Naive thymus-derived CD4-positive, alpha-beta T cell (primary cell): Measurements from ENCODE around the gene UGT2B28. TPM values are rescaled to one million over a fixed set of nuclear protein-coding genes. Genes with fewer than 3 reads are reported as not detected.
"Not testable (repeated sequence)": the region's sequence is repeated elsewhere in the genome, so short reads cannot be mapped to it uniquely, and the experiment has no call there.

ENCODE experiments used
- ATAC-seq: fragments of 150-1000 bp; cut with Tn5 transposase; 2 replicates; pipeline ENCODE4 v1.10.0; 2021; ENCODE audit warnings: mild to moderate bottlenecking, moderate library complexity
- CTCF ChIA-PET: fragments of 350-600 bp; sonication (Branson Sonifier 250); formaldehyde crosslinking; loops from one replicate; lab custom pipeline; 2021; ENCODE audit warnings: antibody characterized with exemption; lab: Charles Lee
- POLR2A ChIA-PET: fragments of 350-600 bp; sonication (Branson Sonifier 250); formaldehyde crosslinking; loops from one replicate; lab custom pipeline; 2021; ENCODE audit warnings: antibody characterized with exemption, inconsistent platforms; lab: Charles Lee
- DNase-seq, 9 donors: peaks; one replicate each; pipeline versions ENCODE4 v3.0.0 to v3.0.0-alpha.2; 2020 to 2022; ENCODE audit warnings: mixed read lengths in 1 of 9
- H3K27ac ChIP-seq: one replicate; pipeline ENCODE4 v1.7.0; 2013; ENCODE audit warnings: mild to moderate bottlenecking, low read depth, low read length, moderate library complexity
- H3K27me3 ChIP-seq, 2 donors: one replicate each; pipeline ENCODE4 v1.7.0; 2013; ENCODE audit warnings: low read length in 2 of 2, mild to moderate bottlenecking in 2 of 2, moderate library complexity in 2 of 2; ENCODE audit not compliant: control insufficient read depth in 2 of 2, insufficient read depth in 2 of 2
- H3K36me3 ChIP-seq, 3 experiments: 1 replicate in 2 of 3; 2 replicates in 1 of 3; pipeline ENCODE4 v1.7.0; 2013; ENCODE audit warnings: low read length in 3 of 3, mild to moderate bottlenecking in 3 of 3, moderate library complexity in 1 of 3; ENCODE audit not compliant: insufficient read depth in 3 of 3, control insufficient read depth in 2 of 3
- H3K4me1 ChIP-seq, 2 donors: one replicate each; pipeline ENCODE4 v1.7.0; 2013; ENCODE audit warnings: low read length in 2 of 2, mild to moderate bottlenecking in 2 of 2, moderate library complexity in 1 of 2; ENCODE audit not compliant: control insufficient read depth in 2 of 2, insufficient read depth in 2 of 2
- H3K4me3 ChIP-seq: 2 replicates; pipeline ENCODE4 v1.7.0; 2013; ENCODE audit warnings: mild to moderate bottlenecking, low read length
- H3K9me3 ChIP-seq, 3 experiments: 1 replicate in 2 of 3; 2 replicates in 1 of 3; pipeline ENCODE4 v1.7.0; 2013; ENCODE audit warnings: low read length in 3 of 3; ENCODE audit not compliant: control insufficient read depth in 2 of 3
- H3K27ac Mint-ChIP-seq, 9 donors: one replicate each; pipeline ENCODE4 v1.8.0; 2020 to 2022; ENCODE audit warnings: mixed read lengths in 9 of 9, mild to moderate bottlenecking in 8 of 9, moderate library complexity in 5 of 9, inconsistent platforms in 2 of 9
- H3K27me3 Mint-ChIP-seq, 5 donors: one replicate each; pipeline ENCODE4 v1.8.0; 2021 to 2022; ENCODE audit warnings: mixed read lengths in 5 of 5, mild to moderate bottlenecking in 1 of 5
- H3K36me3 Mint-ChIP-seq, 5 donors: one replicate each; pipeline ENCODE4 v1.8.0; 2020 to 2022; ENCODE audit warnings: mixed read lengths in 5 of 5, mild to moderate bottlenecking in 3 of 5, inconsistent platforms in 1 of 5
- H3K4me1 Mint-ChIP-seq, 7 donors: one replicate each; pipeline ENCODE4 v1.8.0; 2020 to 2022; ENCODE audit warnings: mixed read lengths in 7 of 7, mild to moderate bottlenecking in 3 of 7, inconsistent platforms in 1 of 7
- H3K4me3 Mint-ChIP-seq, 10 donors: one replicate each; pipeline ENCODE4 v1.8.0; 2020 to 2022; ENCODE audit warnings: mild to moderate bottlenecking in 10 of 10, mixed read lengths in 10 of 10, moderate library complexity in 6 of 10, inconsistent platforms in 2 of 10
- H3K9me3 Mint-ChIP-seq, 11 donors: one replicate each; pipeline ENCODE4 v1.8.0; 2020 to 2022; ENCODE audit warnings: mixed read lengths in 11 of 11, mild to moderate bottlenecking in 4 of 11, inconsistent platforms in 1 of 11, moderate library complexity in 1 of 11
- intact Hi-C, 2 donors: fragments of 100-400 bp; cut with micrococcal nuclease; formaldehyde crosslinking; loops; one replicate each; pipeline ENCODE4 v1.15.1; 2023
- polyA plus RNA-seq, 2 donors: library from polyadenylated mRNA; unstranded; fragments of 300-500 nt; fragmentation: Illumina TruSeq; gene quantifications; one replicate each; pipeline ENCODE4 v1.2.3, GENCODE V29; 2021
- total RNA-seq, 6 experiments: library from RNA in 5 of 6; stranded (reverse) in 5 of 6; gene quantifications; 1 replicate in 5 of 6; 2 replicates in 1 of 6; pipeline ENCODE4 v1.2.3 and lab custom pipeline; 2021 to 2026

Gene UGT2B28
- total and polyA plus RNA-seq, 7 experiments from 2014 or later, result not detected

GRCh38 chr4:69253147-69253772, 27.0 kb upstream of the UGT2B28 start:
- H3K9me3 ChIP-seq, H3K27me3 Mint-ChIP-seq, H3K9me3 Mint-ChIP-seq, ATAC-seq, H3K36me3 Mint-ChIP-seq, H3K27me3 ChIP-seq, H3K4me1 Mint-ChIP-seq, POLR2A ChIA-PET, H3K4me1 ChIP-seq, H3K27ac Mint-ChIP-seq, DNase-seq, intact Hi-C loops, CTCF ChIA-PET, H3K36me3 ChIP-seq, H3K4me3 ChIP-seq, H3K27ac ChIP-seq, H3K4me3 Mint-ChIP-seq: not testable (repeated sequence)

- ATAC-seq, H3K4me3 ChIP-seq, H3K36me3 ChIP-seq, H3K27me3 ChIP-seq, H3K9me3 Mint-ChIP-seq, DNase-seq, CTCF ChIA-PET, intact Hi-C loops, POLR2A ChIA-PET, H3K4me1 Mint-ChIP-seq, H3K27me3 Mint-ChIP-seq, H3K4me1 ChIP-seq, H3K9me3 ChIP-seq, H3K27ac Mint-ChIP-seq, H3K36me3 Mint-ChIP-seq, H3K4me3 Mint-ChIP-seq, H3K27ac ChIP-seq: not testable (repeated sequence)
These were observed 11.7 kb upstream of the UGT2B28 start for GRCh38 chr4:69268612-69269011.

- H3K36me3 ChIP-seq, H3K27me3 ChIP-seq, H3K9me3 ChIP-seq, H3K27ac Mint-ChIP-seq, H3K4me1 ChIP-seq, H3K4me3 ChIP-seq, CTCF ChIA-PET, H3K27me3 Mint-ChIP-seq, intact Hi-C loops, H3K4me3 Mint-ChIP-seq, POLR2A ChIA-PET, ATAC-seq, DNase-seq, H3K27ac ChIP-seq, H3K4me1 Mint-ChIP-seq, H3K36me3 Mint-ChIP-seq: not testable (repeated sequence)
- H3K9me3 Mint-ChIP-seq, result peaks cover 0 to 19% (median 3%) of the 10 kb centered on the region in 11 donors
These were observed 16.1 kb downstream of the UGT2B28 start for GRCh38 chr4:69296356-69296755.

GRCh38 chr4:69308426-69309033, 28.3 kb downstream of the UGT2B28 start:
- DNase-seq, H3K4me3 ChIP-seq, H3K27me3 ChIP-seq, H3K27me3 Mint-ChIP-seq, H3K4me3 Mint-ChIP-seq, H3K27ac ChIP-seq, H3K4me1 Mint-ChIP-seq, H3K4me1 ChIP-seq, H3K27ac Mint-ChIP-seq, H3K9me3 Mint-ChIP-seq, intact Hi-C loops, POLR2A ChIA-PET, H3K36me3 ChIP-seq, H3K36me3 Mint-ChIP-seq, CTCF ChIA-PET, H3K9me3 ChIP-seq: not testable (repeated sequence)
- ATAC-seq, result peak; percentile 32

GRCh38 chr4:69309549-69310076, 29.3 kb downstream of the UGT2B28 start:
- CTCF ChIA-PET, H3K4me3 ChIP-seq: not testable (repeated sequence)

GRCh38 chr4:69310262-69310661, 30.0 kb downstream of the UGT2B28 start:
- H3K4me3 Mint-ChIP-seq, H3K9me3 ChIP-seq, H3K4me1 Mint-ChIP-seq, H3K4me1 ChIP-seq, H3K27ac ChIP-seq, H3K4me3 ChIP-seq, DNase-seq, ATAC-seq, H3K36me3 Mint-ChIP-seq, POLR2A ChIA-PET, H3K27me3 Mint-ChIP-seq, H3K9me3 Mint-ChIP-seq, intact Hi-C loops, H3K27me3 ChIP-seq, H3K36me3 ChIP-seq, CTCF ChIA-PET: not testable (repeated sequence)
- H3K27ac Mint-ChIP-seq, result peak overlapping the region in 1 of 9 donors; percentile 13

More at GRCh38 chr4:69309549-69310076, 29.3 kb downstream of the UGT2B28 start:
- H3K27me3 ChIP-seq, H3K27ac ChIP-seq, intact Hi-C loops, H3K9me3 ChIP-seq, H3K27me3 Mint-ChIP-seq, H3K36me3 Mint-ChIP-seq, DNase-seq, H3K4me3 Mint-ChIP-seq, H3K4me1 Mint-ChIP-seq, H3K27ac Mint-ChIP-seq, H3K4me1 ChIP-seq, POLR2A ChIA-PET, H3K36me3 ChIP-seq, H3K9me3 Mint-ChIP-seq: not testable (repeated sequence)
- peak; percentile 50 for ATAC-seq
